NCI-H510A treated with DMSO at 0.1 percent for 48 hours (cell line): ENCODE results near the gene MEGF6.

Experiments
- DNase-seq: peaks from one replicate; lab custom pipeline; 2025; lab: John Stamatoyannopoulos, UW

MEGF6 gene

DNA sequence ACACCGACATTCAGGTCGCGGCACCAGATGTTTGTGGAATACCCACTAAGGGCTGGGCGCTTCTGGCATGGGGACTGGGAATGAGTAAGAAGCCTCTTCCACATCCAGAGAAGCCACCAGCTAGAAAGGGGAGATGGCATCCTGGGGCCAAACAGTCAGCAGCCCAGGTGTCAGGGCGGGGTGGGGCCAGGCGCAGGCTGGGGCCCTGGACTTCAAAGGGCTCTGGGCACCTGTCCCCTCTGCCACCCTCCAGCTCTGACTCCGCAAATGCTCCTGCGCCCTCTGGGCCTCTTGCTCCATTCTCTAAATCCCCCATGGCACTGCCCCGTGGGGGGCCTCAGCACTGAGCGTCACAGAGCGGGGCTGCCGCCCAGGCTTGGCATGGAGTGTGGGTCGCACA, 70.4 kb downstream of the MEGF6 start:
- DNase-seq, result no peak

DNA sequence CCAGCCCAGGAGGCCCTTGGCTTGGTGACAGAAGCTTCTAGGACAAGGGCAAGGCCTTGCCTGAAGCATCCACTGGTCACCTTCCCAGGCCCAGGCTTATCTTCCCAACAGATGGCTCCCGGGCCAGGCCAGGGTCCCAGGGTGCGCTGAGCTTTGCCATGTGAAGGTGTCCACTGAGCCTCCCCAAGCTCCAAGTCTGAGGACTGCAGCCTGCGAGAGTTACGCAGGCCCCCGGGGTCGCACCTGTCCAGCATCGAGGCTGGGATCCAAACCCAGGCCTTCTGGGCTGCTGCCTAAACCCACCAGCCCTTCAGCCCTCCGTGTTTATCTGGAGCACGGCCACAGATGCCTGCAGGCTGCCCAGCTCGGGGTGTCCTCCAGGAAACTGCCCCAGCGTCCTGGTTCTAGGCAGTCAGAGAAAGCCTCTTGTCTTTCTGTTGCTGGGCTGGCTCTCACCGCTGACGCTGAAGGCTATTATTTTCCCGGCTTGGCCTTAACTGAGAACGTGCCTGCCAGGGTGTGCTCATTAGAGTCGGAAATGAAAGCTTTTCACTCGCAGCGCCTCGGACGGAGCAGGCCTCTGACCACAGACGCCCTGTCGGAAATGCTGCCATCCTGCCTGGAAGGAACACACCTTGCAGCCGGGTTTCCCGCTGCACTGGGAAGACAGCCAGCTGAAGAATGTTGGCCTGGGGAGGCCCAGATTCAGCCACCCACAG, 71.4 kb downstream of the MEGF6 start:
- no peak for DNase-seq

DNA sequence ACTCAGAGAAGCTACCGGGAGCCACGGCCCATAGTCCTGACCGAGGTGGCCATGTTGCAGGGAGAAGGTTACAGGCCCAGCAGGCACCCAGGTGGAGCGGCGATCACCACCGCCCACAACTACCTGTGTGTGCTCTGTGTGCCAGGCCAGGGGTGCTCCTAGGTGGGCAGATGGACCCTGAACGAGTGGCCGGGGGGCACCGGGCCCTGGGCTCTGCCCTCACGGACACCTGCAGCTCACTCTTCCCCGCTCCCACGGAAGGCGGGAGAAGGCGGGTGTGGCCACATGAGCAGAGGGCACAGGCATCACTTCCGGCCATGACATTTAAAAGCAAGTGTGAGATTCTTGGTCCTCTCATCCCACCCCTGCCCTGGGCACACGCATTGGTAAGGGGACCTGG, 73.9 kb downstream of the MEGF6 start:
- no peak for DNase-seq

DNA sequence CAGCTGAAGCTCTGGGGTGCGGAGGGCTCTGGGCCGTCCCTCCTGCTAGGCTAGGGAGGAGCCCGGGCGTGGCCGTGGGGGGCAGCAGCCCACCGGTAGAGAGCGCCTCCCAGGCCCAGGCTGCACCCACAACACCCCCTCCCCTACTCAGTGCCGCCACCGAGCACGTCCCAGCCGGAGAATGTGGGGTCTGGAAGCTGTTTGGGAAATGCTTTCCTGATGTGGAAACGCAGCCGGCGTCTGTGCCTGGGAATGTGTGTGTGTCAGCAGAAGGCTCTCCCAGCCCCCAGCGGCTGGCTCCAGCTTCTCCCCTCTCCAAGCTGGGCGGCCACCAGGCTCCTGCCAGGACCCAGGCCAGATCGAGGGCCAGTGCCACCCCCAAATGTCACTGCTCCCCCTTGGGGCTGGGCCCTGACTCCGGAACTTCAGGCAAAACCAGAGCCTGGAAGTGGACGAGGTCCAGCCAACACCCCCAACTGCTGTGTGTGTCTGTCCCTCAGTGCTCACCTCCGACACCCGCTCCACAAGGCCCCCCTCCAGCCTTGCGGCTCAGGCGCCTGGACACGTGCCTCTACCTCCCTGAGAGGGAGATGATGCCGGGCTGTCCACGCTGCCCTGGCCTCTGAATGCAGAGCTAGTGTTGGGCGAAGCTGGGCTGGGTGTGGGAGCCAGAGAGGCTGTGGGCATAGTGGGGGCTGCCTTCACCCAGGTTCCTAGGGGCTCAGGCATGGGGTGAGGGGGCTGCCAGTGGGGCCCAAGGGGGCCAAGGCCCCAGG, 74.7 kb downstream of the MEGF6 start:
- no peak for DNase-seq

DNA sequence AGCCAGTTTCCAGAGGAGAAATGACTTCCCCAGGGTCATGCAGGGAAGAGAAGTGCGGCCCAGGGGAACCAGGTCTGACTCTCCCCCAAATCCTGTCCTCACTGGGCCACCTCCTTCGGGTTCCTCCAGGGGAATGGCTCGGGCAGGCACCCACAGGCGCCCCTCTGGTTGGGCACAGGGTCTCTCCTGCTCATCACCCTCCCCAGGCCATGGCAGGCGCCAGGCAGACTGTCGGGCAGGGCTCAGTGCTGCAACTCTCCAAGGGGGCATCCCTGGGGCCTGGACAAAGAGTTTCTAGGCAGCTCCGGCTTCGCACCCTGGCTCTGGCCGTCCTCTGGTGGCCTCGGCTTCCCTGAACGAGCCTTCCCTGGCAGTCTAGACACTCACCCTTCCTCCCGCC, 75.6 kb downstream of the MEGF6 start:
- no peak for DNase-seq

DNA sequence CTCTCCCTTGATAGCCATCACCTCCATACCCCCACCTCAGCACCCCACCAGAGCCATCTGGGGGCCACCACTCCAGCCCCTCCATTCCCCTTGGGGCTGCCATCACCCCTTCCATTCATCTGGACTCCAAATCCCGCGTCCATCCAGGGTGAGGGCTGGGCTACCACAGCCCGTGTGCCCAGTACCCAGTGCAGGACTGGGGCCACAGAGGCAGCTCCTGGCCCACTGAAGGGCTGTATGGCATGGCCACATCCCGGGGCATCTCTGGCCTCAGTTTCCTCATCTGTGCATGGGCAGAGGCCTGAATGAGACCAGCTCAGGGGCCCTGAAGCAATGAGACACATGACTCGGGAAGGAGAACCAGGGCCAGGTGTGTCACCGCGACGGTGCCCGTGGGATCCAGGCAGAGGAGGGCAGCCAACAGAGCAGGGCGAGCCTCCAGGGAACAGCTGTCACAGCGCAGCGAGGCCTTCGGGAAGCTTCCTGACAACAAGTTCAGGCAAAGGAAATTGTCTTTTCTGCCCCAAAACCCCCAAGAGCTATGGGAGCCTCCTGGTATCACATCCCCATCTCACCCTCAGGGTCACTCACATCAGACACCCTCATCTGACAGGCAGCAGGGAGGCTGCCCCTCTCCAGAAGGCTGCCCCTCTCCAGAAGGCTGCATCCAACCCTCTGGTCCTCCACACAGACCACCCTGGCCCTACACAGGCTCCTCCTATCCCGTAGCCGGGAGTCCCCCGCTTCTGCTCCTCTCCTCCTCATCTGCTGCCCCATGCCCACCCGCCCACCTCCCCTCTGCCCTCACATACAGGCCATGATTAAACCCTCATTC, 76.3 kb downstream of the MEGF6 start:
- DNase-seq, result no peak

DNA sequence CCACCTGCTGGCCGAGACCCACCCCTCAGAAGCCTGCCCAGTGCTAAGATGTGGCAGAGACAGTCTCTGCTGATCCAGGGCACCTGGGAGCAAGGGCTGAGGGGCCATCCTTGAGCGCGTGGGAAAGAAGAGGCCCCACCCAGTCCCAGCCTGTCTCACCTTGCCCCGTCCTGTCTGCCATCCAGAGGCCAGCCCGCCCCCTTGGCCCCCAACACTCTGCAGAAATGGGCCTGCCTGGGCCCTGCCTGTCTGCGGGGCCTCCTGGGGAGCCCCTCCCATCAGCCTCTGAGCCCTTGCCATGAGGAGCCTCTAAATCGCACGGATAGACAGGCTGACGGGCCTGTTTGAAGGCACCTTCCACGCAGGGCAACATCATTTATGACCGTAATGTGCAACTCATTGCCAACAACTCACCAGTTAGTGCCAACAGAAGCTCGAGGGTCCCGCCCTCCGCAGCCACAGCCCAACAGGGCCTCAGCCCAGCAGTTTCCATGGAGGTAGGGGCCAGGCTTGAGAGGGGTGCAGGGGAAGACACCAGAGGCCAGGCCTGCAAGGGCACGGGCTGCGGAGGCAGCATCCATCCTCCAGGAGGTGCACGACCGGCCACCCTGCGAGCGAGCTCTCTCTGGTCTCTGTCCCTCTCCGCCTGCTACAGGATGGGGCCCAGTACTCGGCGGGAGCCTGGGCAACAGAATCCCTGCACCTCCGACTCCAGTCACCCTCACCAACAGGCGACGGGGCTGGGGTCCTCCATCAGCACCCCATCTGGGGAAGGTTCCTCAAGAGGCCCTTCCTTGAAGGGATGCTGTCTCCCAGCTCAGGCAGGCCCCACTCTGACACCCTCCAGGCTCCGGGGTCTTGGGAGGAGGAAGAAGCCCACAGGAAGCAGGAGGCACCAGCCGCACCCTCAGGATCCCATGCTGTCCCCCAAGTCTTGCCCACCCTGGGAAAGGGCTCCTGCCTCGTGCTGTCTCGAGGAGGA, 78.0 kb downstream of the MEGF6 start:
- DNase-seq, result no peak

DNA sequence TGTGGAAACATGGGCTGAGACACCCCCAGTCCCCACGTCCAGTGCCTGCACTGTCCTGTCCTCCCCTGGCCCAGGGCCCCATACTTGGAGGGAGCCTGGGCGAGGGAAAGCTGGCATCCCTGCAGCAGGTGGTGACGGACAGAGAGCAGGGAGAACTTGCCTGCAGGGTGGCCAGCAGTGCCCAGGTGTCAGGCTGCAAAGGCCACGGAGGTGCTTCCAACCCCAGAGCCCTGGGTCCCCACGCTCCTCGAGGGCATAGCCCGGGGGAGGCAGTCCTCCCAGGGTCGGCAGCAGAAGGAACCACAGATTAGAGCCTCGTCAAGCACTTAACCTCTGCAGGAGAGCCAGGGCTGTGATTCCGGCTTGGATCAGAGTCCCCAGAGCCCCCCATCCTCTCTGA, 79.4 kb downstream of the MEGF6 start:
- no peak for DNase-seq

DNA sequence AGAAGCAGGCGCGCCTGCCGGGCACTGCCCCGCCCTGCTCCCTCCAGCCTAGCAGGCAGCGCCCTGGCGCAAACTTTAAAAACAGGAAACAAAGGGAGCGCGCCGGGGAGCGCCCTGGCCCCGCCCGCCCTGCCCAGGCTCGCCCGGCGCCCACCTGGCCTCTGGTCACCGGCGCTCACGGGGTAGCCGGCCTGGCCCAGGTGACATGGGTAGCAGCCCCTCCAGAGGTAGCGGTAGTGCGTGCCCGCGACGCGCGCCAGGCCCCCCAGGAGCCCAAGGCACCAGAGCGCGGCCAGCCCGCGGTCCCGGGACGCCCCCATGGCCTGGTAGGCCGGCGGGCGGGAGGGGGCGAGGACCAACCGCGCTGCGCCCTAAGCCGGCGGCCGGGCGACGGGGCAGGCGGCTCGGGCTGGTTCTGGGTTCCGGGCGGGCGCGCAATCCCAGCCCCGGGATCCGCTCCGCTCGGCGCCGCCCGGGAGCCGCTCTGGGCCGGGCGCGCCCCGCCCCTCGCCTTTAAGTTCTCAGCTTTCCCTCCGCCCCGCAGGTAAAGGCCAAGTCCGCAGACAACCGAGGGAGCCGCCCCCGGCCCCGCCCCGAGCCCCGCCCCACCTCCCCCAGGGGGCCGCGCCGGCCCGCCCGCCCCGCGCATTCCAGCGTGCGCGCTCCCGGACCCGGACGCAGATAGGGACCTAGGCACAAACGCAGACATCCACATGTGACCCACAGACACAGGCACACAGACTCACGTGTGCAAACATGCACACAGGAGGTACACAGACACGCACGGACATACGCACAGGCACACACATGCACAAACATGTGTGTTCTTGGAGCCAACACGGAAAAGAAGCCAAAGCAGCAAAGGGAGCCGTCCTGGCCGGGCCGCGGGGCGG, 80.1 kb downstream of the MEGF6 start:
- DNase-seq, result peak; percentile 68

DNA sequence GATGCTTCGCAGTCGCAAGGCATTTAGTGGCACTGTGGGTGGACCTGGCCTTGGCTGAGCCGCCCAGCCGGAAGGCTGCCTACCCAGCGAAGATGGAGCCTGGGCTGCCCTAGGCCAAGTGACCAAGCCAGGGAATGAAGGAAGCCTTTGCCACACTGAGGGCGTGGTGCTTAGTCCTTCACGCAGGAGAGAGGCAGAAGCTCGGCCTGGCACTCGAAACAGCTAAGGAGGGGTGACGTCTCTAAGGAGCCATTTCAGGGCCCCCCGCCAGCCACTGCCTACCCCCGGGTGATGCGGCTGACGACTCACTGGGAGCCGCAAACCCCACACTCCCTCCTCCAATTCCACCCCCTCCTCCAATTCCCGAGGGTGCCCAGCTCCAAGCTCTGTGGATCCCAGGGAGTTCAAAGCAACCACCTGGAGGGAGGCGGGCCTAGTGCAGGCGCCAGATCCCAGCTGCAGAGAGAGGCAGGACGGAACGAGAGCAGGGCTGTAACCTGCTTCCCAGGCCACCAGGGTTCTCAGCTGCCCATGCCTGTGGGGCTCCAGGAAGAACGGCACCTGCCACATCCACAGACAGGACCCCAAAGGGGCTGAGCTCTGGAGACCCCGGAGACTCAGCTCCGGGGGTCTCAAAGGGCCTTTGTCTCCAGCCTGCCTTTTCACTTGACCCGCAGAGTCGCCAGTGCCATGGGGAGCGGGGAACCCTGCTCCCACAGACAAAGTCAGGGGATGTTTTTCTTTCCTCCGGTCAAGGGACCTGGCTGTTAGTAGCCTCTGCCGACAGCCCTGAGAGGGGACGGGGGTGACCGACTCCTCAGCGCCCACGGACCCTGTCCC, 81.0 kb downstream of the MEGF6 start:
- DNase-seq, result peak; percentile 20

DNA sequence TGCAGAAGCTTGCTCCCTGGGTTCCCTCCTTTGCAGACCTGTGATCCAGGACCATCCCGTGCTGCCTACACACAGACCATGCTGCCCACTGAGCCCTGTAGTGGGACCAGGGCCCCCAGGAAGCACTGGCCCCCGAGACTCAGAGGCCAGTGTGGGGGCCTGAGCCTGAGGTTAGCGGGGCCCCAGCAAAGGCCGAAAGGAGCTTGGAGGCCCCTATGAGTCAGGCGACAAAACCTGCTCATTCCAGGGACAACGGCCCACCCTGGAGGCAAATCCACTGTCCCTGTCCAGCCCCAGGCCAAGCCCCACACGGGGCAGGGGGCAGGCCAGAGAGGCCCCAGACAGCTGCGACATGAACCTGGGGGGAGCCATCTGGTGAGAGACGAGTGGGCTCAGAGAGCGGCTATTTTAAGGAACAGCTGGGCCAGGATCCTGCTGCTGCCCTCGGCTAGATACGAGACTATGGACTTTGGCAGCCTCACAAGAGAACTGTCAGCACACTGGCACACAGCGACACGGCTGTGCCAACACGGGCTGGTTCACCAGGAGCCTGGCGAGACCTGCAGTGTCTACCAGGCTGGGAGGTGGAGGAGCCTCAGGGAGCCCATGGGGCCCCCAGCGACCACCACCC, 82.1 kb downstream of the MEGF6 start:
- no peak for DNase-seq

DNA sequence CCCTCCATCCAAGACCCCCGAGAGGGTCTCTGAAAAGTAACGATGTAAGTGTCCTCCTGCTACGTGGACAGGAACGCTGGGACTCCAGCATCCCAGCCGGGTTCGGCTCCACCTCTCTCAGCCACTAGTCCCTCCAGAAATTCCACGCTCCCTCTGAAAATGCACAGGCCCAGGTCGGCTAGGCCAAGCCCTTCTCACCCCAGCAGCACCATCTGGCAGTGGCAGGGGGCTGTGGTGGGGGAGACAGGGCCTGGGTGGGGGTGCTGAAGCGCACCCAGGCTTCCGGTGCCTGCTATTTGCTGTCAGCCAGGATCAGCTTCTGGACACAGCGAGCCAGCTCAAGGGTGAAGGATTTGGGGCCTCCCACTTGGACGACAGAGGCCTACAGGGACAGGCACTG, 83.5 kb downstream of the MEGF6 start:
- no peak for DNase-seq

DNA sequence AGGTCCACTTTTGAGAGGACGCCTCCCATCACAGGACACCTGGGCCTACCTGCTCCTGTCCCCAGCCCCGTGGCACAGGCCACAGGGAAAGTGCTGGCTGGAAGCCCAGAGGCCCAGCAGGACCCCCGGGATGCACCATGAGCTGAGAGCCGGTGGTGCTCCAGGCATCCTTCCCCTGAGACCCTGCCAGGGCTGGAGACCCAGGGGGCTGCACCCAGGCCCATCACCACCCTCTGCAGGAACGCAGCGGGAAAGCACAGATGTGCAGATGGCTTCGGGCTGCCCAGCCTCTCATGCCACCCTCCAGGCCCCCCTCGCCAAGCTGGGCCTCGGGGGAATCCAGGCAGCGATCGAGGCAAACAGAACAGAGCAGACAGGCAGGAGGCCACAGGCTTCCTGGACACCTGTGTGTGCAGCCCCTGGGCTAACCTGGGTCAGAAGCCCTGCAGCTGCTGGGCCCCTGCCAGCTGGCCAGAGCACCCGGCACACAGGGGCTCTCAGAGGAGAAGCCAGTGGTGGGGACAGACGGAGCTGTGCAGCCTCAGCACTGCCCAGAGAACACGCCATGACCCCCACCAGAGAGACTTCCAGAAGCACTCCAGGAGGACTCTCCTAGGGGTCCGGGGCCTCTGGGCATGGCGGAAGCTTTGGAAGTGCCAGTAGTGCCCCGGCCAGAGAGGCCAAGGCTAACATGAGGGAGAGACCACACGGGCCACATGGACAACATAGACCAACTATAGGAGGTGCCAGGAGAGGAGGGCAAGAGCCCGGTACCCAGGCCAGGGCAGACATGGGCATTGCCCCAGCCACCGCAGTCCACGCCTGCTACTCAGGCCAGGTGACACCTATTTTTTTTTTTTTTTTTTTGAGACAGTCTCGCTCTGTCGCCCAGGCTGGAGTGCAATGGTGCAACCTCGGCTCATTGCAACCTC, 85.5 kb downstream of the MEGF6 start:
- no peak for DNase-seq

DNA sequence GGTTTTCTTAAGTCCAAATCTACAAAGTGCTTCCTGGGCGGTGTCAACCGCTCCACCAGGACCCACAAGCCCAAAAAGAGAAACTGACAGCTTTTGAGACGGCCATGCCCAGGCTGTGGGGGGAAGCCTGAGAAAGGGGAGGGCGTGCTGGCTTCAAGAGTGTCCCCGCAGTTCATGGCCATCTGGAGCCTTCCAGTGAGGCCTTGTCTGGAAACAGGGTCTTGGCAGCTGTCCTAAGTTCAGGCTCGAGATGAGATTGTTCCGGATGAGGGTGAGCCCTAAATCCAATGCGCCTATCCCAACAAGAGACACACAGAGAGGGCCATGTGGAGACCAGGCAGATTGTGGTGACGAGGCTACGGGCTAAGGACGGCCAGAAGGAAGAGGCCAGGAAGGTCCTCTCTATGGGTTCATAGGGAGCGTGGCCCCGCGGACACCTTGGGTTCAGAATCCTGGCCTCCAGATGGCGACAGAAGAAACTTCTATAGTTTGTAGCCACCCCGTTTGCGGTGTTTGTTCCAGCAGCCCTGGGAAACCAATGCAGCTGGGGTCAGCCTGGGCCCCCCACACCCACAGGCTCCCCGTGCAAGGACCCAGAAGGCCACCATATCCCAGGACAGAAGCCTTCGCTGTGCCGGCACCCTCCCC, 86.6 kb downstream of the MEGF6 start:
- no peak for DNase-seq

DNA sequence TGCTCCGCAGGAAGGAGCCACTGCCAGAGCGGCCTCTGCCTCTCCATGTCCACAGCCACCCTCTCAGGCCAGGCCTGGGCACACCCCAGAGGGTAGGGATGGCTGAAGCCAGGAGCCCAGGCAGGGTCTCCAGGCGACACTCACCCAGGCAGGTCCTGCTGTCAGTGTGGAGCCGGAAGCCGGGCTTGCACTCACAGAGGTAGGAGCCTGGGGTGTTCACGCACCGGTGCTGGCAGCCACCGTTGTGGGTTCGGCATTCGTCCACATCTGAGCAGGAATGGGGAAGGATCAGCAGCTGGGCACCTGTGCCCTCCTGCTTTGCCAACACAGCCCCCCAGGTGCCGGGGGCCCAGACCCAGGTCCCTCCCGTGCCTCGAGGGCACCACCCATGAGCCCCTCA, 87.3 kb downstream of the MEGF6 start:
- no peak for DNase-seq

DNA sequence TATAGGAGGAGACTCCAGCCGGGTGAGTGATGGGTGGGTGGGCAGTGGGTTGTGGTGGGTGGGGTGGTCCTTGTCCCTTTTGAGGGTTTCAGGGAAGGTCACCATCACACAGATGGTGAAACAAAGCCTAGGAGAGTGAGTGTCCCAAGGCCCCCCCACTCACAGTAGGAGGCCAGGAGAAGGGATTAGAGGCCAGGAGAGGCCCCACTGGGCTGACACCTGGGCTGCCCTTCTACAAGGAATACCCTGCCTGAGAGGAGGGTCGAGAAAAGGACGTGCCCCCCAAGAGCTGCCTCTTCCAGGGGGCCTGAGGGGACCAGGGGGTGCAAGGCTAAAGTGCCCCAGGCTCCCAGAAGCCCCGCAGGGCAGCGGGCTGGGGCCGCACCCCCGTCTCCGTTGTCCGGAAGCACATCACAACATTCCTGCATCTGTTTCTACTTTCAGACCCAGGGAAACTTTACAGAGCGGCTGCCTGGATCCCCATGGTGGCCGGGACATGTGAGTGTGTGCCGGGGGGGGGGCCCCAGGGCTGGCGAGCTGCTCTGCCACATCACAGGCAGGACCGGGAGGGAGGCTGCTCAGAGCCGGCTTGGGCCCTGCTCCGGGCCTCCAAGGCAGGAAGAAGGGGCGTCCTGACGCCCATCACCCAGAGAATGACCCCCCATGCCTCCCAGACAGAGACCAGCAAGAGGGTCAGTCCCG, 88.6 kb downstream of the MEGF6 start:
- DNase-seq, result no peak

DNA sequence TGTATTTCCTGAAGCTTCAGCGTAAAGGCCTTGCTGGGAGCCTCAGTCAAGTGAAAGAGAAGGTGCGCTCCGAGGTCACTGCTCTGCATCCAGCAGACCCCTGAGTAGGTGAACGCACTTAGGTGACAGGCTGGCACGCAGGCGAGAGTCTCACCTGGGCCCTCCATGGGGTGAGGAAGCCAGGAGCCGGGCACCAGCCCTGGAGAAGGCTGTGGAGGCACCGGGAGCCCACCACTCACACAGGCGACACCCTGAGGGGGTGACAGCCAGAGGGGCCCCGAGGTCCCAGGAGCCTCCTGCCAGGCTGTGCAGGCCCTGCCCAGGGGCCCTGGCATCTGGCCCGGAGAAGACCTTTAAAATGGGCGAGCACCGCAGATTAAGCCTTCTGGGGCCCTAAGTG, 89.2 kb downstream of the MEGF6 start:
- no peak for DNase-seq
